PC-9 (cell line): ENCODE data around the gene PRKAG2. TPM values are rescaled to one million over a fixed set of nuclear protein-coding genes. Genes with fewer than 3 reads are reported as not detected.

Source experiments
- BruUV-seq: library from RNA; stranded (reverse); fragments of 400-500 nt; replicated peaks from 2 replicates; lab custom pipeline; 2021; lab: Mats Ljungman, UMichigan
- CTCF ChIA-PET: fragments of 300-600 bp; sonication (Branson Sonifier 250); formaldehyde crosslinking; loops from one replicate; lab custom pipeline; 2022; ENCODE audit warnings: antibody characterized with exemption; lab: Charles Lee
- POLR2A ChIA-PET: fragments of 300-600 bp; sonication (Branson Sonifier 250); formaldehyde crosslinking; loops from one replicate; lab custom pipeline; 2022; ENCODE audit warnings: antibody characterized with exemption; ENCODE audit not compliant: unreplicated experiment; lab: Charles Lee
- DNase-seq, 2 experiments: peaks; one replicate each; pipeline versions ENCODE4 v3.0.0 to v3.0.0-alpha.2; 2015 to 2022; ENCODE audit warnings: mixed read lengths in 1 of 2
- H2AFZ ChIP-seq: fragments of 200-600 bp; sonication (generic); 2 replicates; pipeline ENCODE4 v1.8.1; 2017; ENCODE audit warnings: antibody characterized with exemption
- H3F3A ChIP-seq: fragments of 200-600 bp; sonication (generic); 2 replicates; pipeline ENCODE4 v1.8.1; 2017; ENCODE audit warnings: antibody characterized with exemption, mild to moderate bottlenecking, low read depth; ENCODE audit not compliant: insufficient read depth
- H3K27ac ChIP-seq: fragments of 200-600 bp; sonication (generic); 2 replicates; pipeline ENCODE4 v1.6.1; 2016; ENCODE audit warnings: mixed run types
- H3K27me3 ChIP-seq: fragments of 200-600 bp; sonication (generic); 2 replicates; pipeline ENCODE4 v1.6.1; 2016; ENCODE audit warnings: low read depth, mixed run types; ENCODE audit not compliant: insufficient read depth
- H3K36me3 ChIP-seq: fragments of 200-600 bp; sonication (generic); 2 replicates; pipeline ENCODE4 v1.6.1; 2016; ENCODE audit warnings: low read depth, mixed run types
- H3K4me1 ChIP-seq: fragments of 200-600 bp; sonication (generic); replicated peaks from 2 replicates; pipeline ENCODE4 v1.6.1; 2016; ENCODE audit warnings: mixed run types; ENCODE audit not compliant: insufficient read depth
- H3K4me2 ChIP-seq: fragments of 200-600 bp; sonication (generic); 2 replicates; pipeline ENCODE4 v1.6.1; 2017; ENCODE audit warnings: mixed run types
- H3K4me3 ChIP-seq: fragments of 200-600 bp; sonication (generic); 2 replicates; pipeline ENCODE4 v1.6.1; 2016; ENCODE audit warnings: mixed run types
- H3K79me2 ChIP-seq: fragments of 200-600 bp; sonication (generic); 2 replicates; pipeline ENCODE4 v1.6.1; 2017; ENCODE audit warnings: low read depth, mixed run types
- H3K9me2 ChIP-seq: fragments of 200-600 bp; sonication (generic); 2 replicates; pipeline ENCODE4 v1.8.1; 2017; ENCODE audit warnings: mild to moderate bottlenecking; ENCODE audit not compliant: insufficient read depth
- H3K9me3 ChIP-seq: fragments of 200-600 bp; sonication (generic); 2 replicates; pipeline ENCODE4 v1.8.1; 2016; ENCODE audit warnings: low read depth; ENCODE audit not compliant: insufficient read depth
- H4K20me1 ChIP-seq: fragments of 200-600 bp; sonication (generic); 2 replicates; pipeline ENCODE4 v1.8.1; 2017; ENCODE audit not compliant: insufficient read depth
- EZH2 ChIP-seq: fragments of 200-600 bp; sonication (generic); IDR thresholded peaks from 2 replicates; pipeline ENCODE4 v1.8.0; 2017; ENCODE audit warnings: antibody characterized with exemption, low read depth
- intact Hi-C: fragments of 100-400 bp; cut with micrococcal nuclease; formaldehyde crosslinking; loops from one replicate; pipeline ENCODE4 v1.10.0; 2022; ENCODE audit not compliant: unreplicated experiment
- total RNA-seq: library from RNA; stranded (reverse); gene quantifications from 2 replicates; pipeline ENCODE4 v1.2.3, GENCODE V29; 2021
- TF ChIP-seq, protein P1 (sequence below): fragments of 200-600 bp; sonication (generic); conservative IDR thresholded peaks from 2 replicates; pipeline ENCODE4 v1.6.1; 2017; ENCODE audit warnings: mixed run types, antibody characterized with exemption, mild to moderate bottlenecking, moderate library complexity

PRKAG2 gene
- total RNA-seq, 1 experiment from 2014 or later: 37.3 TPM

DNA sequence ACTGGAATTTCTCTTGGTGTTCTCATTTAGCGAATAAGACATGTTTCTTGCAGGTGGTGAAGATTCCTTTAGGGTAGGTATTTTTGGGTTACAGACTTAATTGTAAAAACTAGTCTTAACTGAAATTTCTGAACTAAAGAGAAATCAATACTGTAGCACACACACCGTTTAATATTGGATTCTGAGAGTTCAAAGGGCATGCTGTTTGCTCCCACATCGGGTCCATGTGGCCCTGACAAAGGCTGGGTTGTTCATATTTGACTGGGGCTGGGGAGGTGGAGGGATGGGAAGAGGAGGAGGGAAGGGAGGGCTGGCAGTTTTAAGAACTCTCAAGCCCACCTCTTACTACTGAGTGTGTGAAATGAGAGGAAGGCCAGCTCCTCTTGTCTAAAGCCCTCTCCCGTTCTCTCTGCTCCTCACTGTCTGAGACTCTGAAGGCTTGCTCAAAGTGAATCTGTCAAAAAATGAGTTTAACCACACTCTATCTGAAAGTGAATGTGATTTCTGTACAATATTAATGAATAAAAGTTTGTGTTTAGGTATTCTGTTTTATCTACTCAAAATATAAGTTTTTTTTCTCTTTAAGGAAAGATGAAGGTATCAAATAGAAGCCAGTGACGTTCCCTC is 317.2 kb downstream of the PRKAG2 start:
- no peaks in the 10 kb centered on the region for H3K79me2 ChIP-seq
- H3K4me1 ChIP-seq: no peaks in the 10 kb centered on the region
- no peak overlapping the region for H3K27ac ChIP-seq
- H4K20me1 ChIP-seq: no peaks in the 10 kb centered on the region
- no peak overlapping the region for H3K4me3 ChIP-seq
- intact Hi-C loops: no loop called here
- no peak overlapping the region for H3K4me2 ChIP-seq
- 0 out of 2 replicates have a peak, but pooled peaks cover 12% of the 10 kb centered on the region for H3K36me3 ChIP-seq
- TF ChIP-seq EZH2: no peak
- TF ChIP-seq, protein P1, sequence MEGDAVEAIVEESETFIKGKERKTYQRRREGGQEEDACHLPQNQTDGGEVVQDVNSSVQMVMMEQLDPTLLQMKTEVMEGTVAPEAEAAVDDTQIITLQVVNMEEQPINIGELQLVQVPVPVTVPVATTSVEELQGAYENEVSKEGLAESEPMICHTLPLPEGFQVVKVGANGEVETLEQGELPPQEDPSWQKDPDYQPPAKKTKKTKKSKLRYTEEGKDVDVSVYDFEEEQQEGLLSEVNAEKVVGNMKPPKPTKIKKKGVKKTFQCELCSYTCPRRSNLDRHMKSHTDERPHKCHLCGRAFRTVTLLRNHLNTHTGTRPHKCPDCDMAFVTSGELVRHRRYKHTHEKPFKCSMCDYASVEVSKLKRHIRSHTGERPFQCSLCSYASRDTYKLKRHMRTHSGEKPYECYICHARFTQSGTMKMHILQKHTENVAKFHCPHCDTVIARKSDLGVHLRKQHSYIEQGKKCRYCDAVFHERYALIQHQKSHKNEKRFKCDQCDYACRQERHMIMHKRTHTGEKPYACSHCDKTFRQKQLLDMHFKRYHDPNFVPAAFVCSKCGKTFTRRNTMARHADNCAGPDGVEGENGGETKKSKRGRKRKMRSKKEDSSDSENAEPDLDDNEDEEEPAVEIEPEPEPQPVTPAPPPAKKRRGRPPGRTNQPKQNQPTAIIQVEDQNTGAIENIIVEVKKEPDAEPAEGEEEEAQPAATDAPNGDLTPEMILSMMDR: no peak
- ChIA-PET POLR2A (no interaction called here), CTCF (no interaction called here)
- no peaks in the 10 kb centered on the region for H3K9me2 ChIP-seq
- no peaks in the 10 kb centered on the region for H3K27me3 ChIP-seq
- no TSS peak for BruUV-seq
- H3F3A ChIP-seq: 0 out of 2 replicates have a peak, but pooled peaks cover 6% of the 10 kb centered on the region
- no peak overlapping the region for H2AFZ ChIP-seq
- H3K9me3 ChIP-seq: no peaks in the 10 kb centered on the region
- no peak for DNase-seq

DNA sequence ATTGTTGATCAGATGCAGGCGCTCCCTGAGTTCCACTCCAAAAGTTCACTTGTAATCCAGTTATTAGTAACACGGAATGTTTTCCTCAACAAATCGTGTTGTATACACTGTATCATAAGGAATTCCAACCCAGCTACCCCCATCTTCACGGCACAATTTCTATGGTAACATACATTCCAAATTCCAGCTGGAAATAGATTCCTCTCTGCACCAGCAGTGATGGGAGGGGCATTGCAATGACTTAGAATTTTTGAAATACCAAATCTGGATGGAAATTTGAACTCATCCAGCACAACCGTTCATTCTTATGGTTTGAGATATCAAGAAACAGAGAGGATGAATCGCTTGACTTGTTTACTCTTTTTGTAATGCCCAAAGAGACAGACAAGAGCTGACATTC is 318.3 kb downstream of the PRKAG2 start:
- no peak for DNase-seq
- Histone ChIP-seq H3K27me3 (no peaks in the 10 kb centered on the region), H2AFZ (no peak overlapping the region), H3K4me1 (peaks cover 6% of the 10 kb centered on the region; the same call in 1 of the 2 replicates), H3K79me2 (no peaks in the 10 kb centered on the region), H3K4me3 (no peak overlapping the region), H3F3A (0 out of 2 replicates have a peak, but pooled peaks cover 6% of the 10 kb centered on the region), H3K27ac (no peak overlapping the region), H3K9me3 (no peaks in the 10 kb centered on the region), H3K36me3 (0 out of 2 replicates have a peak, but pooled peaks cover 12% of the 10 kb centered on the region), H4K20me1 (no peaks in the 10 kb centered on the region), H3K4me2 (no peak overlapping the region), H3K9me2 (no peaks in the 10 kb centered on the region)
- intact Hi-C loops: no loop called here
- CTCF ChIA-PET: no interaction called here
- BruUV-seq: no TSS peak
- no peak for TF ChIP-seq EZH2
- TF ChIP-seq, protein P1: no peak
- POLR2A ChIA-PET: no interaction called here

DNA sequence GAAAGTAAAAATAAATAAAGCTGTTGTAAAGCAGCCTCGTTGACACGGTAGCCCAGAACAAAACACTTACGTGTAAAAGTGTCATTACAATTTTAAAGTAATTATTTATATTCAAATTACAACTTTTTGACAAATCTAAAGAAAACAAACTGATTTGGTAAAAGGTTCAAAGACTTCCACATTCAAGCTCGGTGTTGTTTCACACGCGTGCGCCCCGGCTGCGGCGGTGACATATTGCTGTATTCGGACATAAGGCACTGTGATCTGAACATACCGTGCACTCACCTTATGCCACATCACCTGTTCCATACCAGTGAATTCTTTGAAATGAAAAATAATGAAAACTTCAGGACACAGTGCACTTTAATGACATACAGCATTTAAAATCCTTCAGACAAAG is 320.3 kb downstream of the PRKAG2 start:
- Histone ChIP-seq H3K36me3 (0 out of 2 replicates have a peak, but pooled peaks cover 12% of the 10 kb centered on the region), H2AFZ (no peak overlapping the region), H4K20me1 (no peaks in the 10 kb centered on the region), H3K4me3 (no peak overlapping the region), H3K4me2 (no peak overlapping the region), H3K27me3 (no peaks in the 10 kb centered on the region), H3K27ac (no peak overlapping the region), H3F3A (peaks cover 14% of the 10 kb centered on the region), H3K4me1 (peaks cover 24% of the 10 kb centered on the region), H3K9me3 (no peaks in the 10 kb centered on the region), H3K79me2 (no peaks in the 10 kb centered on the region), H3K9me2 (no peaks in the 10 kb centered on the region)
- intact Hi-C loops: no loop called here
- ChIA-PET CTCF (no interaction called here), POLR2A (interaction anchor here (0.6 kb wide), 1 partner anchor 217 kb away, joined by 4 read pairs; no protein-coding TSS in a partner anchor)
- no peak for DNase-seq
- no peak for TF ChIP-seq EZH2
- TF ChIP-seq, protein P1: no peak
- BruUV-seq: no TSS peak
